Measurements from ENCODE around the gene DIPK1A.

DNA sequence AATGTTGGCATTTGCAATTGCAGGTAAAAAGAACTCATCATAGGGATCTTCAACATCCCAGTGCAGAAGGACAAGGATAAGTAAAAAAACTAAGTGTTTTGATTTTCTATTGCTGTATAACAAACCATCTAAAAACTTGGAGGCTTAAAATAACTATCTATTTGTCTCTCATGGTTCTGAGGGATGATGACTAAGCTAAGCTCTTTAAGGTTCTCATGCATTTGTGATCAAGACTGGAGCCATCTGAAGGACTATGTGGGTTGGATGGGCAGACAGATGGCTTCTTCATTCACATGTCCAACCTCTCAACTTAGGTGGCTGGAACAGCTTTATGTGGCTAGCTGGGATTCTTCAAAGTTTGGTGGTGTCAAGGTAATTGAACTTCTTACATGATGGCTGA lies 78.0 kb downstream of the DIPK1A start:
- TF ChIP-seq, protein P1, sequence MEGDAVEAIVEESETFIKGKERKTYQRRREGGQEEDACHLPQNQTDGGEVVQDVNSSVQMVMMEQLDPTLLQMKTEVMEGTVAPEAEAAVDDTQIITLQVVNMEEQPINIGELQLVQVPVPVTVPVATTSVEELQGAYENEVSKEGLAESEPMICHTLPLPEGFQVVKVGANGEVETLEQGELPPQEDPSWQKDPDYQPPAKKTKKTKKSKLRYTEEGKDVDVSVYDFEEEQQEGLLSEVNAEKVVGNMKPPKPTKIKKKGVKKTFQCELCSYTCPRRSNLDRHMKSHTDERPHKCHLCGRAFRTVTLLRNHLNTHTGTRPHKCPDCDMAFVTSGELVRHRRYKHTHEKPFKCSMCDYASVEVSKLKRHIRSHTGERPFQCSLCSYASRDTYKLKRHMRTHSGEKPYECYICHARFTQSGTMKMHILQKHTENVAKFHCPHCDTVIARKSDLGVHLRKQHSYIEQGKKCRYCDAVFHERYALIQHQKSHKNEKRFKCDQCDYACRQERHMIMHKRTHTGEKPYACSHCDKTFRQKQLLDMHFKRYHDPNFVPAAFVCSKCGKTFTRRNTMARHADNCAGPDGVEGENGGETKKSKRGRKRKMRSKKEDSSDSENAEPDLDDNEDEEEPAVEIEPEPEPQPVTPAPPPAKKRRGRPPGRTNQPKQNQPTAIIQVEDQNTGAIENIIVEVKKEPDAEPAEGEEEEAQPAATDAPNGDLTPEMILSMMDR (IDR thresholded peaks at IDR 0.05): no peak
- no peak for TF ChIP-seq POLR2A (IDR thresholded peaks at IDR 0.05)
- no peak for TF ChIP-seq POLR2AphosphoS5 (IDR thresholded peaks at IDR 0.05; ENCODE audit: insufficient read depth in 1 of 2, low read depth in 1 of 2)
